Hippocampal formation (tissue), 2 donors: ENCODE data around the gene PCDHGA3.
"Not testable (repeated sequence)": the region's sequence is repeated elsewhere in the genome, so short reads cannot be mapped to it uniquely, and the experiment has no call there.

Source experiments
- DNase-seq, 2 donors: peaks; one replicate each; lab custom pipeline; 2025; lab: John Stamatoyannopoulos, UW

Gene PCDHGA3

DNA sequence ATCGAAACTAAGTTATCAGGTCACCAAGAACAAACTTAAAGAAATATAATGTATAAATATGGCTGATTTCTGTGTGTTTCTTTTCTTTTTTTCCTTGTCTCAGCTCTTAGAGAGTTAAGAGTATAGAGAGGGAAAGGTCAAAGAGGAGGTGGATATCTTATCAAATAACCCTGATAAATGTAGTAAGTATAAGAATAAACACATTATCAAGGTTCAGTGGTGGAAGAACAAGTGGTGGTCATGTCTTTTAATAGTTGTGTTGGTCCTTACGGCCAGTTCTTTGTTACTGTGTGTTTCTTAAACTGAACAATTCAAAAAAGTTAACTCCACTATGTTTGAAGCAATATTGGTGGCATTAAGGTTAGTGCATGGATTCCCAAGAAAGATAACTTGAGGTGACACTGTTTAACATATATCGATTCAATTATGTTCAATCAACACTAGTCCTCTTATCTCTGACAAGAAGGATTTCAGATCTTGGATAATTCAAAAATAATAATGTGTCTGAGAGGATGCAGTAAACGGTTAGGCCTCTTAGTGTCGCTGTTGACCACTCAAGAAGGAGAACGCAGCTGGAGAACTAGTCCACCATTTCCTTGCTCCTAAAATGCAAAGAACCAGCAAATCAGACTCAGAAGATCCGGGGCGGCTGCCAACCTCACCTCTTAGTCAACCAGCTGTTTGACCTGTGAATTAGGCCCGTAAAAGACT lies at the start of gene PCDHGA3:
Gene PCDHGA3, plus strand, starts transcription at position 588 of the 711 bp plus-strand sequence. CDS start 205 bp downstream, outside the sequence.
- DNase-seq, result no peak

DNA sequence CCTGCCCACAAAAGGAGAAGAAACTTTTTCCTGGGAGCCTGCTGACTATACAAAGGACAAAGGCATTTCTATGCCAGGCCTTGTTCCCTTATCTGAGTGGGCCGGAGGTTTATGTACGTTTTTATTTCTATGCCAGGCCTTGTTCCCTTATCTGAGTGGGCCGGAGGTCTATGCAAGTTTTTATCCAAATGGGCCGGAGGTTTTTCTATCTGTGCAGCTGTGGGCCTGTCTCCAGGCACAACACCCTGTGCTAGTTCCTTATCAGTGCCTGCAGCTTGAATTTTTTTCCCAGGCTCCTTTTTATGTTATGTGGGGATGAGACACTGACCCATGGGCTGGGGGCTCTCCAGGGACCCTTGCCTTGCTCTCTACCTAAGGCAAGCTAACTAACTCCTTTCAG lies 45.3 kb upstream of the PCDHGA3 start:
- no peak for DNase-seq

DNA sequence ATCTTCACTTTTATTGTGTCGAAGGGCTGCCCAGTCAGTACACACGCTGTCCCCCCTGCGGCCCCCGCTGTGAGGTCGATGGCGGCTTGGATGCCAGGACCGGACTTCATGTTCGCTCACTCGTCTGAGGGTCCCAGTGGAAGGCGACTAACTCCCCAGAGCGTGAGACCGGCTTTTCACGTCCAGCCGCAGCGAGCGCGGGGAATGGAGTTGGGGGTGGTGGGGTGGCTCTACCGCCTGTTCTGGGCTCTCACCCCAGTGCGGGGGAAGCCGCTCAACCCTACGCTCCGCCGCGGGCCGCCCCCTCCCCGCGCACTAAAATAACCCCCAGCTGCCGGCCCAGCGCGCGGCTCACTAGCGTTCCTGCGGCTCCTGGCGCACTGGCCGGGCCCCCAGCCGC lies 39.9 kb upstream of the PCDHGA3 start, which contains the start of gene SLC25A2:
Gene SLC25A2, minus strand, starts transcription at position 294 of the 400 bp plus-strand sequence. Its CDS starts 184 bp downstream, at position 110.
- DNase-seq, result no peak

DNA sequence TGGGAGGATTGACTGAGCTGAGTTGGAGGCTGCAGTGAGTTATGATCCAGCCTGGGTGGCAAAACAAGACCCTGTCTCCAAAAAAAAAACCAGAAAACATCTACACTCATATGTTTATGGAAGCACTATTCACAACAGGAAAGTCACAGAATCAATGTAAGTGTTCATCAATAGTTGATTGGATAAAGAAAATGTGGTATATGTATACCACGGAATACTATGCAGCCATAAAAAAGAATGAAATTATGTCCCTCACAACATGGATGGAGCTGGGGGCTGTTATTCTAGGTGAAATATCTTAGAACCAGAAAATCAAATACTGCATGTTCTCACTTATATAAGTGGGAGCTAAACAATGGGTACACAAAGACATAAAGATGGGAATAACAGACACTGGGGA lies 37.0 kb upstream of the PCDHGA3 start:
- DNase-seq, result no peak

DNA sequence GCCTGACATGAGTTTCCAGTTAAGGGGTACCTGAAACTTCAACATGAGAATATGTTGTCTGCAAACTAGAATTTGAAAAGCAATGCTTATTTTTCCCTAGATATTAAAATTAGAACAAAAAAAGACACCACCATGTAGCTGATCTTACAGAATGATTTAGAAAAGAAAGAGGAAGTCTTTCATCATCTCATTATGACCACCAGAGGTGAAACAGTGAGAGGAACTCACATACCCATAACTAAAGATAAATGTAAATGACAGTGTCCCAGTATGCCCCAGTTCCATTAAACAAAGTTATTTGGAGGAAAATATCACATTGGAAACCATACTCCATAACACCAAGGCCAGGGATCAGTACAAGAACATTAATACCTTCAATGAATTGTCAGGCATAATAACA lies 29.9 kb upstream of the PCDHGA3 start:
- no peak for DNase-seq

DNA sequence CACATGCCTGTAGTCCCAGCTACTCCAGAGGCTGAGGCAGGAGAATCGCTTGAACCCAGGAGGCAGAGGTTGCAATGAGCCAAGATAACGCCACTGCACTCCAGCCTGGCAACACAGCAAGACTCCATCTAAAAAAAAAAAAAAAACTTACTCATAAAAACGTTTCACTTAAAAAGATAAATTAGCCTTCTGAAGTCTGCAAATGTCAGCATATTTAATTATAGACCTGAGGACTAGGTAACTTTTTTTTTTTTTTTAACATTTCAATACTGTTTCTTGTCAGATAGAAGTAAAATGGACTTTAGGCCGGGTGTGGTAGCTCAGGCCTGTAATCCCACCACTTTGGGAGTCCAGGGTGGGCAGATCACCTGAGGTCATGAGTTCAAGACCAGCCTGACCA lies 26.7 kb upstream of the PCDHGA3 start:
- DNase-seq, result not testable (repeated sequence)

DNA sequence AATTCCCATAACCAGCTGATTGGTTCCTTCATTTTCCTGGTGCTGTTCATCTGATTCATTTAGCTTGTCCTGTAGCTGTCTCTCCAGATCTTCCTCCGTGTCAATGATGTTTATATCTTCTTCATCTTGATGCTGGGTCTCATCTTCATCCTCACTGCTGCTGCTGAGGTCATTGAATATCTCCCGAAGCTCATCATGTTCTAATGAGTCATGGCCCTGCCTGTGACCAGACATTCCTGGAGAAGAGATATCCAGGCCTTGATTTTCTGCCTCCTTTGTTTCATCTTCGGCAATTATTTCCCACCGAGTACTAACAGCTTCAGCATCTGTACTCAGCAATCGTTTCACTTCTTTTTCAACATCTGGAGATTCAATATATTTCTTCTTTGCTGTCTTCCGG lies 24.4 kb upstream of the PCDHGA3 start:
- no peak for DNase-seq

DNA sequence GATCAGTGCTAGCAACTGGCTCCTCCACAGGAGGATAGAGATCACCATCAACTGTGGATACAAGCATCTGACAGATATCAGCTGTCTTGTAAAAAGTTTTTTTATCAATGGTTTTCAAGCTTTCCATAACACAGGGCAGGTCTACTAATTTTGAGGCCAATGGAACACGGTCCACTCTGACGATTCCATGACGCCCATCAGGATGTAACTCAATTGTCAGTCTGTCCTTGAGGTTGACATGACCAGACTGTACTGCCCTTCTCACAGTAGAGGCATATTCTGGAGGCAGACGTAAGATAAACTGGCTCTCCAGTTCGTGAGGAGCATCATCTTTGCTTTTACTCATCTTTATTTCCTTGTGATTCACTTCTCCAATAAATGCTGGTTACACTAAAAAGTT lies 23.9 kb upstream of the PCDHGA3 start:
- DNase-seq, result no peak

DNA sequence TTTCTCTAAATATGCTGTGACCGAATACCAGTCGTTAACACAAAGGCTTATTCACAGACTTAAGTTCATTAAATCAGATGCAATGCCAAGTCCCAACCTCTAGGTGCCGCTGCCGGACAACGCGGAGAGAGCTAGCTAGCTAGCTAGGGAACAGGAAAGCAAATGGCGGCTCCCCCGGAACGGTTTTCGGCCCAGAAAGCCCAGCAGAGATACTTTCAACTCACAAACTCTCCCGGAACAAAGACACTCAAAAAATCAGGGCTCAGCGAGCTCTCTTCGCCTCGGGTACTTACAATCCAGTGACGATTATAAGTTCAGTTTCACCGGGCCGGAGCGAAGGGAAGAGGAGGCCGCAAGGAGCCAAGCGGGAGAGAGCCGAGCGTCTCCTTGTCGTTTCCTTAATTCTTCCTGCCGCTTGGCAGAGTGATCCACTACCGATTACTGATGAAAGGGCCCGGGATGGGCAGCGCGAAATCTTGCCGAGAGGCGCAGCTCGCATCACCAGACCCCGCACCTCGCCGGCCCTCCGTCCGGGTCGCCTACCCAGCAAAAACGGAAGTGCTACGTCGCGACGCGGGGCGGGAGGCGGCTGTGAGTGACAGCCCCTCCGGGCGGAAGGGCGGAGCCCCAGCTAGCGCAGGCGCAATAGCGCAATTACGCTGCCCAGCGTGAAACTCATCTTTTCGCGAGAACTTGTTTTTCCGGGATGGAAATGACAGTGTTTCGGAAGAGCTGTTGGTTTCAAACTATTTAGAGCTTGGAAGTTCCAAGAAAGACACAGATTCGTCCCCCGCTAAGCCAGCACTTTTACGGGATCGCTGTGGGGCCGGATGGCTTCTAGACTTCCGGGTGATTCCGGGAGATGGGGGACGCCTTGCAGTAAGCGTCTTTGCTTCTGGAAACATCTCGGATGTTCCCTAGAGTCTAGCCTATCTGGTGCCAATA lies 23.1 kb upstream of the PCDHGA3 start, which contains the start of gene TAF7:
Gene TAF7, minus strand, starts transcription at position 560 of the 945 bp plus-strand sequence. CDS start 740 bp downstream, outside the sequence.
- peak; percentile 84 to 86 for DNase-seq

DNA sequence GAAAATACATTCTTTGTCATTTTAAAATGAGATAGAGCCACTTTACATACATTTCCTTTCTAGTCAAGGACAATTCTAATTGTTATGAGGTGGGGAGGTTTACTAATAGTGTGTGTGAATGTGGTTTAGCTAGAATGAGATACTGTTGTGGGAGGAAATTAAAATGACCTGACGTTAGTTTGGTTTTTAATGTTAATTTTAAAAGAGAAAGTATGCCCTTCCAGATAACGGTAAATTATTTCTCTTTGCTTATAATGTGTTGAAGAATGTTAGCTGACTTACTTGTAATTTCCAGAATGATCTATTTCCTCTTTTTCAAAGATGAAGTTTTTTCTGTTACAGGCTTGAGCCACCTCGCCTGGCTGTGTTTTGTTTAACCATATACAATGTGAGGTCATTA lies 21.4 kb upstream of the PCDHGA3 start:
- no peak for DNase-seq

DNA sequence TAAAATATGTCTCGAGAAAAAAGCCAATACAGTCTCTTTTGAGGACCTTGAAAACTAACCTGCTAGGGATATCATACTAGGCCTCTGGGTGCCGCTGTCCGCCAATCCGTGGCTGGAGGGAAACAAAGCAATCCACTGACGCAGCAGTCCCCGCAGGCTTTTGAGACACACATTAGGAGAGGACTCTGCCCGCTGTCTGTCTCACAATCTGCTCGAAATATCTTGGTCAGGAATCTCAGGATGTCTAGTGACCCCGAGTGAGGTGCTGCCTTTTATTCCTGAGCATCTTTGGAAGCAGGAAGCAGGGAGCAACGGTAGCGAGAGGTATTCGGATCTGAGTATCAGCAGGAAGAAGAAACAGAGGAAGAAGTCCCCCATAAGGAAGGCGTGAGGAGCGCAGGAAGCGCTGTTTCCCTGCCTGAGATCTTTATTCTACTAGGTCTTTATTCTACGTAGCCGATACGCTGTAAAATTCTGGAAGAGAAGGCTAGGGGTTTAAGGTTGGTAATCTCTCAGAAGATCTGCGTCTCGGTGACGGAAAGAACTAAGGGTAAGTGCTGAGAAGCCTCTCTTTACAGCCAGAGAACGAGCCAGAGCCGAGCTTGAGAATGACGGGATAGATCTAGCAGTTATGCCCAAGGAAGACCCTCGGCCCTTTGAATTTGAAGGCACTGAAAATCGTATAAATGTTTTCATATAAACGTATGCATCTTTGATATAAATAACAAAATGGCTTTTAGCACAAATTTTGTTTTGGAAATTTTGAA lies 17.4 kb upstream of the PCDHGA3 start:
- DNase-seq, result peak; percentile 57 to 66

DNA sequence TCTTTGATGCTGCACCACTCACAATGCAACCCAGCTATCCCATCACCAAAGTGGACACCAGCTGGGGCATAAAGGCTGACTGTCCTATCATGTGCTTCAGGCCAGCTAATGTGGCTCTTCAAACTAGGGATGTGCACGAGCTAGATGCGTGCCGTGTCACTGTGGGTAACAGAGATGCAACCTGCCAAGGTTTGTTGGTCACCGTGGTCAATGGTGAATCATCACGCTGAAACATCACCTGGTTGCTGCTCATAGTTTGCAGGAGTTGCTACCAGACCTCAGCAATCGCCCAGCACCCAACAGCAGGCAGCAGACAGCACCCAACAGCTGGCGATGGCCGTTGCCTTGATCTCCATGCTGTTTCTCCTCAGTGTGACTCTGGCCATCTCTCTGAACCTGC lies 15.4 kb upstream of the PCDHGA3 start:
- DNase-seq, result no peak

DNA sequence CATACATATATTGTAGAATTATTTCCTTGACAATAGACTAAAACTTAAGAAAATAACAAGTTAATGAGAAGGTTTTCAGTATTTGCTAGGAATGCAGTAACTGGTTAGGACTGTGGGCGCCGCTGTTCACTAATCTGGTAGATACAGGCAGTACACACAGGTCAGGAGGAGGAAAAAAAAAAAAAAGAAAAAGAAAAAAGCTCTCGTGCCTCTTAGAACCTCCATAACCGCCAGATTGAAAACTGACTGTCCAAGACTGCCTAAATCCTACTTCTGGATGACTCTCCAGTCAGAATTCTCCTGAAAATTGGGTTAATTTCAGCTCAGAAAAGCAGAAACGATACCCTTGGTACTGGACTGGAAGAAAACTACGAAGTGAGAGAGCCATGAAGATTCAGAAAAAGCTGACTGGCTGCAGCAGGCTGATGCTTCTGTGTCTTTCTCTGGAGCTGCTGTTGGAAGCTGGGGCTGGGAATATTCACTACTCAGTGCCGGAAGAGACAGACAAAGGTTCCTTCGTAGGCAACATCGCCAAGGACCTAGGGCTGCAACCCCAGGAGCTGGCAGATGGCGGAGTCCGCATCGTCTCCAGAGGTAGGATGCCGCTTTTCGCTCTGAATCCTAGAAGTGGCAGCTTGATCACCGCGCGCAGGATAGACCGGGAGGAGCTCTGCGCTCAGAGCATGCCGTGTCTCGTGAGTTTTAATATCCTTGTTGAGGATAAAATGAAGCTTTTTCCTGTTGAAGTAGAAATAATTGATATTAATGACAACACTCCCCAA lies 13.1 kb upstream of the PCDHGA3 start, which contains the start of gene PCDHGA1:
Gene PCDHGA1, plus strand, starts transcription at position 216 of the 782 bp plus-strand sequence.
- DNase-seq, result no peak

DNA sequence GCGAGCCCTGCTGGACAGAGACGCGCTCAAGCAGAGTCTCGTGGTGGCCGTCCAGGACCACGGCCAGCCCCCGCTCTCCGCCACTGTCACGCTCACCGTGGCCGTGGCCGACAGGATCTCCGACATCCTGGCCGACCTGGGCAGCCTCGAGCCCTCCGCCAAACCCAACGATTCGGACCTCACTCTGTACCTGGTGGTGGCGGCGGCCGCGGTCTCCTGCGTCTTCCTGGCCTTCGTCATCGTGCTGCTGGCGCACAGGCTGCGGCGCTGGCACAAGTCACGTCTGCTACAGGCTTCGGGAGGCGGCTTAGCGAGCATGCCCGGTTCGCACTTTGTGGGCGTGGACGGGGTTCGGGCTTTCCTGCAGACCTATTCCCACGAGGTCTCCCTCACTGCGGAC lies 11.1 kb upstream of the PCDHGA3 start:
- DNase-seq, result not testable (repeated sequence)

DNA sequence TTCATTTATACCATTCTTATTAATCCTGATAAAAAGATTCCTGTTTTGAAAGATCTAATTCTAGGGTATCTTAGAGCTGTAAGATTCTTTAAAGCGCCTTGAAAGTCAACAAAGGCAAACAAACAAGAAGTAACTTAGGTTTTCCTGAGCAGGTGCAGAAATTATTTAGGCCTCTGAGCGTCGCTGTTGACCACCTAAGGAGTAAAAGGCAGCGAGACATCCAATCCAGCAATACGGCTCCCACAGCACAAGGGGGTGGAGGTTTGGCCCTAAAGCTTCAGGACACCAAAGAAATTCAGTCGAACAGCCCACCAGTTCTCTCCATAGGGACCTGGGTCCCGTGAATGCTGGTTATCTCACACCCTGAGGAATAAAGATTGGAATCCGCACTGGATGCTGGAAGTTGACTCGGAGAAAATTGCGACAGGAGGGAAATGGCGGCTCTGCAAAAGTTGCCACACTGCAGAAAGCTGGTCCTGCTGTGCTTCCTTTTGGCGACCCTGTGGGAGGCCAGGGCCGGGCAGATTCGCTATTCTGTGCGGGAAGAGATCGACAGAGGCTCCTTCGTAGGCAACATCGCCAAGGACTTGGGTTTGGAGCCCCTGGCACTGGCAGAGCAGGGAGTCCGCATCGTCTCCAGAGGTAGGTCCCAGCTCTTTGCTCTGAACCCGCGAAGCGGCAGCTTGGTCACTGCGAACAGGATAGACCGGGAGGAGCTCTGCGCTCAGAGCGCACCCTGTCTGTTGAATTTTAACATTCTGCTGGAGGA lies 4.9 kb upstream of the PCDHGA3 start, which contains the start of gene PCDHGA2:
Gene PCDHGA2, plus strand, starts transcription at position 223 of the 769 bp plus-strand sequence.
- DNase-seq, result no peak

DNA sequence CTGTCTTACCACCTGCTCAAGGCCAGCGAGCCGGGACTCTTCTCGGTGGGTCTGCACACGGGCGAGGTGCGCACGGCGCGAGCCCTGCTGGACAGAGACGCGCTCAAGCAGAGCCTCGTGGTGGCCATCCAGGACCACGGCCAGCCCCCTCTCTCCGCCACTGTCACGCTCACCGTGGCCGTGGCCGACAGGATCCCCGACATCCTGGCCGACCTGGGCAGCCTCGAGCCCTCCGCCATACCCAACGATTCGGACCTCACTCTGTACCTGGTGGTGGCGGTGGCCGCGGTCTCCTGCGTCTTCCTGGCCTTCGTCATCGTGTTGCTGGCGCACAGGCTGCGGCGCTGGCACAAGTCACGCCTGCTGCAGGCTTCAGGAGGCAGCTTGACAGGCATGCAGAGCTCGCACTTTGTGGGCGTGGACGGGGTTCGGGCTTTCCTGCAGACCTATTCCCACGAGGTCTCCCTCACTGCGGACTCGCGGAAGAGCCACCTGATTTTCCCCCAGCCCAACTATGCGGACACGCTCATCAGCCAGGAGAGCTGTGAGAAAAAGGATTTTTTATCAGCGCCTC lies 2.8 kb upstream of the PCDHGA3 start:
- DNase-seq, result not testable (repeated sequence)

DNA sequence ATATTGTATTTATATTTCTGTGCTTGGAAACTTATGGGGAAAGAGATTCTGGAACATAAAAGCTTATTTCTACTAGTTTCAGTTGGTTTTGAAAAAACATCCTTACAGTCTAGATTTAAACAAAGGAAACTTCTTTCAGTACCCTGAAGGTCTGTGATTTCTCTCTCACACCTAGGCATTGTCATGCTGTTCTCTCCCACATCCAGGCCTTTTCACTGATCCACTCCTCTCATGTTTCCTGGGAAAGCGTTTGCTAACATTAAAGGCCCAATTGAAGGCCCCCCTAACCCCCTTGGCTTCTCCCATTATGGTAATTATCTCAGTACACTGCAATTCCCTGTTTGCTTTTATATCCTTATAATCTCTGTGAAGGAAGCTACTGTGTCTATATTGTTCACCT lies 856 bp upstream of the PCDHGA3 start:
- DNase-seq, result no peak

DNA sequence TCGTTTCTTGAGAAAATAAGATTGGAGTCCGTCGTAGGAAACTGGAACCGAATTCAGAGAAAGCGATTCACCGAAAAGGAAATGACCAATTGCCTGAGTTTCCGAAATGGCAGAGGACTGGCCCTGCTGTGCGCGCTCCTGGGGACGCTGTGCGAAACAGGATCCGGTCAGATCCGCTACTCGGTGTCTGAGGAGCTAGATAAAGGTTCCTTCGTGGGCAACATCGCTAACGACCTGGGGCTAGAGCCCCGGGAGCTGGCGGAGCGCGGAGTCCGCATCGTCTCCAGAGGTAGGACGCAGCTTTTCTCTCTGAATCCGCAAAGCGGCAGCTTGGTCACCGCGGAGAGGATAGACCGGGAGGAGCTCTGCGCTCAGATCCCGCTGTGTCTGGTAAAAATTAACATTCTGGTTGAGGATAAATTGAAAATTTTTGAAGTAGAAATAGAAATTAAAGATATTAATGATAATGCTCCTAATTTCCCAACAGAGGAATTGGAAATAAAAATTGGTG lies 379 bp downstream of the PCDHGA3 start:
- DNase-seq, result no peak

DNA sequence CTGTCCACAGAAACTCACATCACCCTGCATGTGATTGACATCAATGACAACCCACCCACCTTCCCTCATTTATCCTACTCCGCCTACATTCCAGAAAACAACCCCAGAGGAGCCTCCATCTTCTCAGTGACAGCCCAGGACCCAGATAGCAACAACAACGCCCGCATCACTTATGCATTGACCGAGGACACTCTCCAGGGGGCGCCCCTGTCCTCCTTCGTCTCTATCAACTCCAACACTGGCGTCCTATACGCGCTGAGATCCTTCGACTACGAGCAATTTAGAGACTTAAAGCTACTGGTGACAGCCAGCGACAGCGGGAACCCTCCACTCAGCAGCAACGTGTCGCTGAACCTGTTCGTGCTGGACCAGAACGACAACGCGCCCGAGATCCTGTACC lies 1.7 kb downstream of the PCDHGA3 start:
- DNase-seq, result no peak

DNA sequence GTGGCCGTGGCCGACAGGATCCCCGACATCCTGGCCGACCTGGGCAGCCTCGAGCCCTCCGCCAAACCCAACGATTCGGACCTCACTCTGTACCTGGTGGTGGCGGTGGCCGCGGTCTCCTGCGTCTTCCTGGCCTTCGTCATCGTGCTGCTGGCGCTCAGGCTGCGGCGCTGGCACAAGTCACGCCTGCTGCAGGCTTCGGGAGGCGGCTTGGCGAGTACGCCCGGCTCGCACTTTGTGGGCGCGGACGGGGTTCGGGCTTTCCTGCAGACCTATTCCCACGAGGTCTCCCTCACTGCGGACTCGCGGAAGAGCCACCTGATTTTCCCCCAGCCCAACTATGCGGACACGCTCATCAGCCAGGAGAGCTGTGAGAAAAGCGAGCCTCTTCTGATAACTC lies 2.4 kb downstream of the PCDHGA3 start:
- not testable (repeated sequence) for DNase-seq
